HAP-1 (cell line): ENCODE data around the gene PLXNA2.

Experiments
- DNase-seq, 2 experiments: peaks; one replicate each; pipeline ENCODE4 v3.0.0-alpha.2; 2016 to 2020; ENCODE audit warnings: low spot score in 2 of 2
- H3K27me3 ChIP-seq: fragments of 250-450 bp; sonication (Bioruptor Pico); 2 replicates; pipeline ENCODE4 v1.5.1; 2020; ENCODE audit warnings: low read depth, mild to moderate bottlenecking, moderate library complexity
- H3K36me3 ChIP-seq: fragments of 250-450 bp; sonication (Bioruptor Pico); replicated peaks from 2 replicates; pipeline ENCODE4 v1.5.1; 2020; ENCODE audit warnings: mild to moderate bottlenecking
- H3K4me1 ChIP-seq: fragments of 250-450 bp; sonication (Bioruptor Pico); 2 replicates; pipeline ENCODE4 v1.5.1; 2020; ENCODE audit warnings: mild to moderate bottlenecking
- H3K4me3 ChIP-seq: fragments of 250-450 bp; sonication (Bioruptor Pico); 2 replicates; pipeline ENCODE4 v1.5.1; 2020; ENCODE audit warnings: mild to moderate bottlenecking, moderate library complexity
- H3K9me3 ChIP-seq: fragments of 250-450 bp; sonication (Bioruptor Pico); 2 replicates; pipeline ENCODE4 v1.5.1; 2020; ENCODE audit warnings: mild to moderate bottlenecking, moderate library complexity
- in situ Hi-C: fragments of 300-500 bp; cut with MboI; formaldehyde crosslinking; loops from 3 replicates; pipeline ENCODE4 v1.14.3; 2020; ENCODE audit warnings: low sequenced_read_pairs, inconsistent platforms, mixed read lengths

PLXNA2 gene

GRCh38 chr1:208106218-208106617, 138.0 kb downstream of the PLXNA2 start:
- H3K9me3 ChIP-seq = no peaks in the 10 kb centered on the region
- H3K4me3 ChIP-seq = no peak overlapping the region
- DNase-seq = no peak
- H3K36me3 ChIP-seq = no peaks in the 10 kb centered on the region
- no peaks in the 10 kb centered on the region; the same call in 1 of the 2 replicates for H3K27me3 ChIP-seq
- peaks cover 4% of the 10 kb centered on the region for H3K4me1 ChIP-seq
- in situ Hi-C loops = no loop called here

GRCh38 chr1:208105756-208106155, 138.4 kb downstream of the PLXNA2 start:
- in situ Hi-C loops = no loop called here

GRCh38 chr1:208103597-208104513, 140.3 kb downstream of the PLXNA2 start:
- Histone ChIP-seq H3K36me3 (no peaks in the 10 kb centered on the region), H3K9me3 (no peaks in the 10 kb centered on the region), H3K27me3 (no peaks in the 10 kb centered on the region; the same call in 1 of the 2 replicates), H3K4me1 (peaks cover 18% of the 10 kb centered on the region), H3K4me3 (no peak overlapping the region)
- in situ Hi-C loops = no loop called here
- no peak for DNase-seq

More at GRCh38 chr1:208105756-208106155, 138.4 kb downstream of the PLXNA2 start:
- no peak for DNase-seq
- Histone ChIP-seq H3K4me3 (no peak overlapping the region), H3K4me1 (peaks cover 8% of the 10 kb centered on the region), H3K27me3 (no peaks in the 10 kb centered on the region; the same call in 1 of the 2 replicates), H3K9me3 (no peaks in the 10 kb centered on the region), H3K36me3 (no peaks in the 10 kb centered on the region)

- in situ Hi-C loops = no loop called here
- DNase-seq = peak in 1 of 2 experiments; percentile 33
- Histone ChIP-seq H3K9me3 (no peaks in the 10 kb centered on the region), H3K4me3 (no peak overlapping the region), H3K27me3 (no peaks in the 10 kb centered on the region; the same call in 1 of the 2 replicates), H3K36me3 (no peaks in the 10 kb centered on the region), H3K4me1 (peaks cover 23% of the 10 kb centered on the region)
Measured at GRCh38 chr1:208101661-208102431, 142.3 kb downstream of the PLXNA2 start.

- Histone ChIP-seq H3K27me3 (no peaks in the 10 kb centered on the region; the same call in 1 of the 2 replicates), H3K4me1 (peaks cover 23% of the 10 kb centered on the region)
Measured at GRCh38 chr1:208100906-208101305, 143.3 kb downstream of the PLXNA2 start.

GRCh38 chr1:208100106-208100505, 144.1 kb downstream of the PLXNA2 start:
- Histone ChIP-seq H3K27me3 (no peaks in the 10 kb centered on the region; the same call in 1 of the 2 replicates), H3K9me3 (no peaks in the 10 kb centered on the region), H3K36me3 (no peaks in the 10 kb centered on the region), H3K4me1 (peaks cover 23% of the 10 kb centered on the region), H3K4me3 (no peak overlapping the region)
- in situ Hi-C loops = no loop called here
- no peak for DNase-seq

More at GRCh38 chr1:208100906-208101305, 143.3 kb downstream of the PLXNA2 start:
- Histone ChIP-seq H3K36me3 (no peaks in the 10 kb centered on the region), H3K4me3 (no peak overlapping the region), H3K9me3 (no peaks in the 10 kb centered on the region)
- in situ Hi-C loops = no loop called here
- DNase-seq = peak; percentile 23 to 58

- in situ Hi-C loops = no loop called here
Measured at GRCh38 chr1:208098773-208099172, 145.4 kb downstream of the PLXNA2 start.

GRCh38 chr1:208093754-208094719, 150.1 kb downstream of the PLXNA2 start:
- Histone ChIP-seq H3K27me3 (no peaks in the 10 kb centered on the region), H3K36me3 (no peaks in the 10 kb centered on the region), H3K4me3 (no peak overlapping the region), H3K4me1 (peaks cover 7% of the 10 kb centered on the region), H3K9me3 (no peaks in the 10 kb centered on the region)
- in situ Hi-C loops = no loop called here
- peak; percentile 47 to 83 for DNase-seq

More at GRCh38 chr1:208098773-208099172, 145.4 kb downstream of the PLXNA2 start:
- H3K36me3 ChIP-seq = no peaks in the 10 kb centered on the region
- no peaks in the 10 kb centered on the region for H3K9me3 ChIP-seq
- H3K4me1 ChIP-seq = peaks cover 23% of the 10 kb centered on the region
- peak; percentile 33 to 42 for DNase-seq
- no peaks in the 10 kb centered on the region; the same call in 1 of the 2 replicates for H3K27me3 ChIP-seq
- no peak overlapping the region for H3K4me3 ChIP-seq

- Histone ChIP-seq H3K27me3 (no peaks in the 10 kb centered on the region), H3K4me3 (no peak overlapping the region), H3K9me3 (no peaks in the 10 kb centered on the region), H3K36me3 (no peaks in the 10 kb centered on the region), H3K4me1 (no peaks in the 10 kb centered on the region)
- in situ Hi-C loops = no loop called here
- no peak for DNase-seq
Measured at GRCh38 chr1:208093046-208093445, 151.1 kb downstream of the PLXNA2 start.

GRCh38 chr1:208090388-208091301, 153.5 kb downstream of the PLXNA2 start:
- H3K4me3 ChIP-seq = no peak overlapping the region
- H3K36me3 ChIP-seq = no peaks in the 10 kb centered on the region
- no peaks in the 10 kb centered on the region for H3K9me3 ChIP-seq
- in situ Hi-C loops = no loop called here
- no peak for DNase-seq
- H3K4me1 ChIP-seq = no peaks in the 10 kb centered on the region
- H3K27me3 ChIP-seq = no peaks in the 10 kb centered on the region

- Histone ChIP-seq H3K4me1 (no peaks in the 10 kb centered on the region), H3K36me3 (no peaks in the 10 kb centered on the region), H3K4me3 (no peak overlapping the region), H3K27me3 (no peaks in the 10 kb centered on the region), H3K9me3 (no peaks in the 10 kb centered on the region)
- no peak for DNase-seq
- in situ Hi-C loops = loop anchor here (10.0 kb wide), 1 partner anchor 55 kb away; no protein-coding TSS in a partner anchor
Measured at GRCh38 chr1:208089761-208090370, 154.3 kb downstream of the PLXNA2 start.

GRCh38 chr1:208089149-208089548, 155.0 kb downstream of the PLXNA2 start:
- Histone ChIP-seq H3K27me3 (no peaks in the 10 kb centered on the region), H3K9me3 (no peaks in the 10 kb centered on the region), H3K36me3 (no peaks in the 10 kb centered on the region), H3K4me3 (no peak overlapping the region), H3K4me1 (no peaks in the 10 kb centered on the region)
- in situ Hi-C loops = loop anchor here (10.0 kb wide), 1 partner anchor 56 kb away; no protein-coding TSS in a partner anchor
- DNase-seq = no peak
